HFF-Myc (cell line): ENCODE measurements around the gene FNDC3B.

ENCODE experiments used
- DNase-seq: peaks from one replicate; pipeline ENCODE4 v3.0.0-alpha.2; 2011; ENCODE audit warnings: low read depth; ENCODE audit errors: extremely low read depth
- H3K4me3 ChIP-seq: replicated peaks from 2 replicates; pipeline ENCODE4 v1.5.1; 2011; ENCODE audit warnings: low read depth, mild to moderate bottlenecking, control low read depth, low read length
- CTCF ChIP-seq: IDR thresholded peaks from 2 replicates; pipeline ENCODE4 v1.5.1; 2012; ENCODE audit warnings: mild to moderate bottlenecking, low read depth, low read length, control low read depth; ENCODE audit errors: missing control alignments

Gene FNDC3B

GRCh38 chr3:172164620-172165362 lies 125.4 kb downstream of the FNDC3B start:
- TF ChIP-seq CTCF, result no peak
- no peak overlapping the region for H3K4me3 ChIP-seq
- no peak for DNase-seq

- no peak overlapping the region for H3K4me3 ChIP-seq
- DNase-seq, result no peak
- no peak for TF ChIP-seq CTCF
Measured at GRCh38 chr3:172166261-172166660, 126.9 kb downstream of the FNDC3B start.

- no peak for TF ChIP-seq CTCF
- DNase-seq, result no peak
- H3K4me3 ChIP-seq, result no peak overlapping the region
Measured at GRCh38 chr3:172166890-172167289, 127.5 kb downstream of the FNDC3B start.

GRCh38 chr3:172167892-172168648 lies 128.7 kb downstream of the FNDC3B start:
- H3K4me3 ChIP-seq, result no peak overlapping the region
- TF ChIP-seq CTCF, result no peak
- no peak for DNase-seq

- DNase-seq, result no peak
- TF ChIP-seq CTCF, result no peak
- H3K4me3 ChIP-seq, result no peak overlapping the region
Measured at GRCh38 chr3:172170073-172170709, 130.8 kb downstream of the FNDC3B start.

GRCh38 chr3:172170841-172171240 lies 131.5 kb downstream of the FNDC3B start:
- H3K4me3 ChIP-seq, result no peak overlapping the region
- TF ChIP-seq CTCF, result no peak
- no peak for DNase-seq
